HCT116 (cell line): ENCODE data around the gene PANX3. TPM values are rescaled to one million over a fixed set of nuclear protein-coding genes. Genes with fewer than 3 reads are reported as not detected.

ENCODE experiments used
- ATAC-seq: fragments of 200-7000 bp; cut with Tn5 transposase; 2 replicates; pipeline ENCODE4 v1.9.1; 2020; ENCODE audit warnings: mild to moderate bottlenecking, moderate library complexity
- BruUV-seq: library from RNA; stranded (reverse); fragments of 400-500 nt; replicated peaks from 2 replicates; lab custom pipeline; 2021; lab: Mats Ljungman, UMichigan
- CTCF ChIA-PET: fragments of 300-600 bp; sonication (Branson Sonifier 250); formaldehyde crosslinking; loops from one replicate; lab custom pipeline; 2021; ENCODE audit warnings: antibody characterized with exemption; lab: Charles Lee
- POLR2A ChIA-PET: fragments of 300-600, 350-600 bp; sonication (Branson Sonifier 250); formaldehyde crosslinking; loops from one replicate; lab custom pipeline; 2021; ENCODE audit warnings: antibody characterized with exemption; lab: Charles Lee
- RAD21 ChIA-PET, 2 experiments: fragments of 300-600 bp; sonication (Branson Sonifier 250); formaldehyde crosslinking; loops; one replicate each; lab custom pipeline; 2023; ENCODE audit warnings: low total read pairs in 2 of 2; ENCODE audit not compliant: uncharacterized antibody in 2 of 2, unreplicated experiment in 2 of 2, low non-redundant PET in 1 of 2; lab: Charles Lee
- DNase-seq: peaks from one replicate; pipeline ENCODE4 v3.0.0-alpha.2; 2010; ENCODE audit warnings: low read depth, low spot score
- H2AFZ ChIP-seq: fragments of 200-600 bp; shearing (Covaris generic), sonication (generic); 2 replicates; pipeline ENCODE4 v1.6.1; 2017; ENCODE audit warnings: low read depth, mixed run types, mixed read lengths, antibody characterized with exemption, low read length; ENCODE audit not compliant: poor library complexity, severe bottlenecking
- H3K27ac ChIP-seq: 2 replicates; pipeline ENCODE4 v1.5.1; 2012; ENCODE audit warnings: low read depth, low read length
- H3K27me3 ChIP-seq: fragments of 200-600 bp; sonication (generic); 2 replicates; pipeline ENCODE4 v1.6.1; 2016; ENCODE audit warnings: mixed run types, low read length, mixed read lengths; ENCODE audit not compliant: insufficient read depth
- H3K36me3 ChIP-seq, 2 experiments: fragments of 200-500 bp in 1 of 2; fragments of 200-600 bp in 1 of 2; sonication (Bioruptor generic) in 1 of 2; sonication (generic) in 1 of 2; 2 replicates each; pipeline versions ENCODE4 v1.5.1 to v1.6.1; 2014 to 2016; ENCODE audit warnings: low read length in 2 of 2, inconsistent platforms in 1 of 2, mixed read lengths in 1 of 2, mixed run types in 1 of 2; ENCODE audit not compliant: insufficient read depth in 2 of 2, control insufficient read depth in 1 of 2
- H3K4me1 ChIP-seq, 2 experiments: fragments of 200-600 bp in 1 of 2; sonication (generic) in 1 of 2; 2 replicates each; pipeline versions ENCODE4 v1.5.1 to v1.6.1; 2012 to 2017; ENCODE audit warnings: low read length in 2 of 2, inconsistent platforms in 1 of 2, mild to moderate bottlenecking in 1 of 2, mixed read lengths in 1 of 2, mixed run types in 1 of 2, moderate library complexity in 1 of 2; ENCODE audit not compliant: insufficient read depth in 2 of 2, control insufficient read depth in 1 of 2
- H3K4me2 ChIP-seq: fragments of 200-600 bp; sonication (generic); 2 replicates; pipeline ENCODE4 v1.6.1; 2017; ENCODE audit warnings: mixed run types, low read length, mixed read lengths
- H3K4me3 ChIP-seq, 2 experiments: fragments of 200-600 bp in 1 of 2; sonication (generic) in 1 of 2; replicated peaks in 1 of 2; 2 replicates each; pipeline ENCODE4 v1.5.1; 2011 to 2016; ENCODE audit warnings: low read length in 2 of 2, control low read depth in 1 of 2, low read depth in 1 of 2, mild to moderate bottlenecking in 1 of 2, mixed read lengths in 1 of 2, mixed run types in 1 of 2
- H3K79me2 ChIP-seq: fragments of 200-600 bp; sonication (generic); 2 replicates; pipeline ENCODE4 v1.6.1; 2017; ENCODE audit warnings: mild to moderate bottlenecking, mixed run types, low read length, moderate library complexity, mixed read lengths; ENCODE audit not compliant: insufficient read depth
- H3K9ac ChIP-seq: fragments of 200-600 bp; sonication (generic); 2 replicates; pipeline ENCODE4 v1.6.1; 2016; ENCODE audit warnings: low read length, mixed read lengths
- H3K9me2 ChIP-seq: fragments of 200-600 bp; sonication (generic), shearing (Covaris generic); 2 replicates; pipeline ENCODE4 v1.6.1; 2017; ENCODE audit warnings: mixed run types, mild to moderate bottlenecking, moderate library complexity; ENCODE audit not compliant: insufficient read depth
- H3K9me3 ChIP-seq, 2 experiments: fragments of 200-500 bp in 1 of 2; fragments of 200-600 bp in 1 of 2; sonication (Bioruptor generic) in 1 of 2; sonication (generic) in 1 of 2; 2 replicates each; pipeline ENCODE4 v1.6.1; 2014 to 2017; ENCODE audit warnings: low read length in 2 of 2, mixed read lengths in 2 of 2, inconsistent platforms in 1 of 2, low read depth in 1 of 2, mild to moderate bottlenecking in 1 of 2, mixed run types in 1 of 2, moderate library complexity in 1 of 2; ENCODE audit not compliant: control insufficient read depth in 1 of 2, insufficient read depth in 1 of 2
- H4K20me1 ChIP-seq: fragments of 200-600 bp; sonication (generic), shearing (Covaris generic); 2 replicates; pipeline ENCODE4 v1.6.1; 2017; ENCODE audit warnings: mixed run types, mild to moderate bottlenecking, moderate library complexity; ENCODE audit not compliant: insufficient read depth
- ATF3 ChIP-seq: IDR thresholded peaks from 2 replicates; pipeline ENCODE4 v1.6.1; 2012
- CEBPB ChIP-seq: IDR thresholded peaks from 2 replicates; pipeline ENCODE4 v1.6.1; 2012; ENCODE audit warnings: low read depth
- CTCF ChIP-seq, 3 experiments: fragments of 200-600 bp in 1 of 3; sonication (generic) in 1 of 3; IDR thresholded peaks in 2 of 3; conservative IDR thresholded peaks in 1 of 3; 2 replicates each; pipeline ENCODE4 v1.5.1; 2012 to 2017; ENCODE audit warnings: low read depth in 2 of 3, low read length in 2 of 3, antibody characterized with exemption in 1 of 3, borderline replicate concordance in 1 of 3, control low read depth in 1 of 3, mild to moderate bottlenecking in 1 of 3, mixed read lengths in 1 of 3, mixed run types in 1 of 3, moderate library complexity in 1 of 3; ENCODE audit not compliant: insufficient read depth in 1 of 3
- ELF1 ChIP-seq: IDR thresholded peaks from 2 replicates; pipeline ENCODE4 v1.6.1; 2012; ENCODE audit warnings: low read depth, borderline replicate concordance
- MAX ChIP-seq: IDR thresholded peaks from 2 replicates; pipeline ENCODE4 v1.6.1; 2012
- POLR2A ChIP-seq: IDR thresholded peaks from 2 replicates; pipeline ENCODE4 v1.7.0; 2011; ENCODE audit warnings: borderline replicate concordance; ENCODE audit not compliant: insufficient read depth, insufficient read length; ENCODE audit errors: extremely low read depth
- POLR2AphosphoS5 ChIP-seq: IDR thresholded peaks from 2 replicates; pipeline ENCODE4 v1.6.1; 2011; ENCODE audit warnings: mild to moderate bottlenecking, low read depth, low read length, moderate library complexity
- SIN3A ChIP-seq: IDR thresholded peaks from 2 replicates; pipeline ENCODE4 v1.6.1; 2012; ENCODE audit warnings: low read depth
- SP1 ChIP-seq: IDR thresholded peaks from 2 replicates; pipeline ENCODE4 v1.6.1; 2012; ENCODE audit warnings: low read depth
- SRF ChIP-seq: IDR thresholded peaks from 2 replicates; pipeline ENCODE4 v1.6.1; 2012; ENCODE audit warnings: low read depth
- TCF7L2 ChIP-seq: IDR thresholded peaks from 2 replicates; pipeline ENCODE4 v1.7.0; 2011; ENCODE audit warnings: borderline replicate concordance, inconsistent platforms; ENCODE audit not compliant: insufficient read depth, insufficient read length; ENCODE audit errors: extremely low read depth
- YY1 ChIP-seq: IDR thresholded peaks from 2 replicates; pipeline ENCODE4 v1.6.1; 2011; ENCODE audit warnings: low read length, low read depth, moderate library complexity, mild to moderate bottlenecking; ENCODE audit not compliant: insufficient replicate concordance; ENCODE audit errors: extremely low read depth
- ZBTB33 ChIP-seq: IDR thresholded peaks from 2 replicates; pipeline ENCODE4 v1.6.1; 2011; ENCODE audit warnings: mild to moderate bottlenecking, low read length, moderate library complexity; ENCODE audit not compliant: insufficient replicate concordance; ENCODE audit errors: extremely low read depth
- intact Hi-C: fragments of 100-400 bp; cut with micrococcal nuclease; formaldehyde crosslinking; loops from 2 replicates; pipeline ENCODE4 v1.10.0; 2022
- total RNA-seq: library from RNA; stranded (reverse); gene quantifications from one replicate; pipeline ENCODE4 v1.2.1, GENCODE V29; 2021; ENCODE audit not compliant: unreplicated experiment

Gene PANX3
- total RNA-seq, 1 experiment from 2014 or later = not detected

- POLR2A ChIA-PET = no interaction called here
- Histone ChIP-seq H4K20me1 (no peaks in the 10 kb centered on the region), H3K79me2 (no peaks in the 10 kb centered on the region), H3K9me3 (no peaks in the 10 kb centered on the region), H3K27me3 (no peaks in the 10 kb centered on the region), H3K27ac (no peak overlapping the region), H3K4me2 (no peak overlapping the region), H3K9me2 (no peaks in the 10 kb centered on the region), H3K4me1 (no peaks in the 10 kb centered on the region), H2AFZ (no peak overlapping the region)
- ATAC-seq = no peak
- RAD21 ChIA-PET = no interaction called here
- CTCF ChIA-PET = no interaction called here
- BruUV-seq = no TSS peak
- intact Hi-C loops = no loop called here
- TF ChIP-seq SP1 (no peak), TCF7L2 (no peak), ELF1 (no peak), MAX (no peak), CEBPB (no peak), SRF (no peak), POLR2A (no peak), SIN3A (no peak), YY1 (no peak), POLR2AphosphoS5 (no peak), ZBTB33 (no peak), ATF3 (no peak), CTCF (IDR thresholded peaks at IDR 0.05 in 2 of 3, conservative IDR thresholded peaks at IDR 0.05 in 1 of 3; ENCODE audit: borderline replicate concordance in 1 of 3, insufficient read depth in 1 of 3, low read depth in 2 of 3, low read length in 2 of 3) (no peak)
- TF ChIP-seq, all 23 proteins: peak for 0
- no peak for DNase-seq
- no peaks in the 10 kb centered on the region for H3K36me3 ChIP-seq
- H3K4me3 ChIP-seq = no peak overlapping the region
- no peak overlapping the region for H3K9ac ChIP-seq
Measured at GRCh38 chr11:124658501-124658900, 47.3 kb downstream of the PANX3 start.
